Measurements from ENCODE around the gene SRSF9.
"Not testable (repeated sequence)": the region's sequence is repeated elsewhere in the genome, so short reads cannot be mapped to it uniquely, and the experiment has no call there.

SRSF9 gene

GRCh38 chr12:120490833-120491512 lies 21.4 kb upstream of the SRSF9 start:
- Mint-ChIP-seq H3K27me3 (ENCODE audit: low read depth) (no peaks in the 10 kb centered on the region), H3K9me3 (no peaks in the 10 kb centered on the region), H3K4me3 (no peak overlapping the region), H3K36me3 (ENCODE audit: low read depth) (peaks cover 2% of the 10 kb centered on the region), H3K4me1 (ENCODE audit: low read depth) (peaks cover 11% of the 10 kb centered on the region), H3K27ac (no peak overlapping the region)
- DNase-seq (ENCODE audit: low spot score), result no peak

DNA sequence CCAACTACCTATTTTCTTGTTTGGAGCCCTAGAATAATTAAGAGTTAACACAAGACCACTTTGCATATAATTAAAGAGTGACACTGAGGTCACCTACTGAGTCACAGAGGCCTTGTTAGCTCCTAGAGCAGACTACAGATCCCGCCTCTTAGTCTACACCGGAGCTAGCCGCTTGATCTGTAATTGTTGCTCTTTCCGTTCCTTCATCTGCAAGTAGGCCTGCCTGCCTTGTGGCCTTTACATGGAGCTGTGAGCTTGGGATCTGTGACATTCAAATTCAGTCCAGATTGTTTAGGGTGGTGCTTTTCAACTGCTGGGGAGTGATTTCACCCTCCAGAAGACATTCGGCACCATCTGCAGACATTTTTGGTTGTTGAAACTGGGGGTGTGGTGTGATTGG lies 20.8 kb upstream of the SRSF9 start:
- Mint-ChIP-seq H3K36me3 (ENCODE audit: low read depth) (peaks cover 2% of the 10 kb centered on the region), H3K27me3 (ENCODE audit: low read depth) (no peaks in the 10 kb centered on the region), H3K9me3 (no peaks in the 10 kb centered on the region), H3K27ac (no peak overlapping the region), H3K4me1 (ENCODE audit: low read depth) (peaks cover 9% of the 10 kb centered on the region), H3K4me3 (no peak overlapping the region)
- no peak for DNase-seq (ENCODE audit: low spot score)

DNA sequence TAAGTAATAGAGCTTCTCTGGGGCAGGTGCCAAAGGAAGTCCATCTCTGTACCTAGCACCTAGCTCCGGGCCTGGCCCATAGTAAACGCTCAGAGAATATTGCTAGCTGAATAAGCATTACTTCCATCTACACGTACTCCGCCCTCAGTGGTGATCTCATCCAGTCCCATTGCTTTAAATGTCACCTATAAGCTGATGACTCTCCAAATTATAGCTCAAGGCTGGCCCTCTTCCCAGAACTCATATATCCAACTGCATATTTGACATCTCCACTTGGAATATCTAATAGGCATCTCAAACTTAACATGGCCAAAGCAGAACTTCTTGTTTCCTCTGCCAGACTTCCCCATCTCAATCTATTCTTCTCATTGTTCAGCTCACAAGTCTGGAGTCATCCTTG lies 19.5 kb upstream of the SRSF9 start:
- no peak overlapping the region for H3K27ac Mint-ChIP-seq
- no peak overlapping the region for H3K4me3 Mint-ChIP-seq
- peaks cover 2% of the 10 kb centered on the region for H3K36me3 Mint-ChIP-seq (ENCODE audit: low read depth)

GRCh38 chr12:120488057-120488640 lies 18.6 kb upstream of the SRSF9 start:
- Mint-ChIP-seq H3K27me3 (ENCODE audit: low read depth) (no peaks in the 10 kb centered on the region), H3K36me3 (ENCODE audit: low read depth) (peaks cover 2% of the 10 kb centered on the region), H3K9me3 (no peaks in the 10 kb centered on the region), H3K4me3 (no peak overlapping the region), H3K27ac (no peak overlapping the region), H3K4me1 (ENCODE audit: low read depth) (no peaks in the 10 kb centered on the region)
- no peak for DNase-seq (ENCODE audit: low spot score)

More for the DNA sequence above, 19.5 kb upstream of the SRSF9 start:
- H3K27me3 Mint-ChIP-seq (ENCODE audit: low read depth), result no peaks in the 10 kb centered on the region
- no peak for DNase-seq (ENCODE audit: low spot score)
- H3K9me3 Mint-ChIP-seq, result no peaks in the 10 kb centered on the region
- H3K4me1 Mint-ChIP-seq (ENCODE audit: low read depth), result no peaks in the 10 kb centered on the region

DNA sequence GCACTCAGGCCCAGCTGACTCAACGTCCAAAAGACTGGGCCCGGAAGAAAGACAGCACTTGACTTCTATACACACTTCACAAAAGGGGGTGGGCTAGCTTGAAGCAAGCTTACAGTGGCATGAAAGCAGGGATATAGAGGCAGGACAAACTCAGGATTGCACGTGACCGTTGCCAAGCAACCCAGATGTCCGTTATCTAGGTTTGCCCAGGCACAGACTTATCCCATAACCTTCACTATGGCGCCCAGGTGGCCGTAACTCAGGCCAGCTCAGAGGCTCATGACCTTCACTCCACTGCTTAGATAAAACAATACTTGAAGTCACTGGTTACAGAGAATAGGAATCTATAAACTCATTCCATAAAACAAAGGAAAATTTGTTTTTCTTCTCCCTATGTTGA lies 18.0 kb upstream of the SRSF9 start:
- DNase-seq (ENCODE audit: low spot score); H3K4me1 Mint-ChIP-seq (ENCODE audit: low read depth); H3K27me3 Mint-ChIP-seq (ENCODE audit: low read depth); H3K27ac Mint-ChIP-seq; H3K4me3 Mint-ChIP-seq; H3K9me3 Mint-ChIP-seq; H3K36me3 Mint-ChIP-seq (ENCODE audit: low read depth): not testable (repeated sequence)

- Mint-ChIP-seq H3K36me3 (ENCODE audit: low read depth) (peaks cover 2% of the 10 kb centered on the region), H3K27ac (no peak overlapping the region), H3K4me1 (ENCODE audit: low read depth) (no peaks in the 10 kb centered on the region)
Measured at GRCh38 chr12:120485961-120486881, 16.7 kb upstream of the SRSF9 start.

DNA sequence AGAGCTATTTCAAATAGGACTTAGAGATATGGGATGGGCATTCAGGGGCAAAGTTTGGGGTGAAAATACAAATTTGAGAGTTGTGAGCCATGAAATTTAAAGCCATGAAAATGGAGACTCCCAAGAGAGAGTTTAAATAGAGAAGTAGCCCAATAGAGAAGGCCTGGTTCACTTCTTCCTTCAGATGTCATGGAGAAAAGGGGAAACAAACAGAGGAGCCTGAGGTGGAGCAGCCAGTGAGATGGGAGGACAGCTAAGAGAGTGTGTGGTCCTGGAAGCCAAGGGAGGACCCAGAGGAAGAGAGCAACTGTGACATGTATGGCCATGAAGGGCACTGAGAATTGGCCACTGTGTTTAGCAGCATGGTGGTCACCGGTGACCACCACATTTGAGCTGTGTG lies 14.1 kb upstream of the SRSF9 start:
- Mint-ChIP-seq H3K27me3 (ENCODE audit: low read depth) (no peaks in the 10 kb centered on the region), H3K4me3 (no peak overlapping the region), H3K9me3 (no peaks in the 10 kb centered on the region), H3K27ac (no peak overlapping the region), H3K36me3 (ENCODE audit: low read depth) (no peaks in the 10 kb centered on the region), H3K4me1 (ENCODE audit: low read depth) (peaks cover 12% of the 10 kb centered on the region)
- no peak for DNase-seq (ENCODE audit: low spot score)

More at GRCh38 chr12:120485961-120486881, 16.7 kb upstream of the SRSF9 start:
- no peak for DNase-seq (ENCODE audit: low spot score)
- no peaks in the 10 kb centered on the region for H3K9me3 Mint-ChIP-seq
- H3K27me3 Mint-ChIP-seq (ENCODE audit: low read depth), result no peaks in the 10 kb centered on the region
- H3K4me3 Mint-ChIP-seq, result no peak overlapping the region

DNA sequence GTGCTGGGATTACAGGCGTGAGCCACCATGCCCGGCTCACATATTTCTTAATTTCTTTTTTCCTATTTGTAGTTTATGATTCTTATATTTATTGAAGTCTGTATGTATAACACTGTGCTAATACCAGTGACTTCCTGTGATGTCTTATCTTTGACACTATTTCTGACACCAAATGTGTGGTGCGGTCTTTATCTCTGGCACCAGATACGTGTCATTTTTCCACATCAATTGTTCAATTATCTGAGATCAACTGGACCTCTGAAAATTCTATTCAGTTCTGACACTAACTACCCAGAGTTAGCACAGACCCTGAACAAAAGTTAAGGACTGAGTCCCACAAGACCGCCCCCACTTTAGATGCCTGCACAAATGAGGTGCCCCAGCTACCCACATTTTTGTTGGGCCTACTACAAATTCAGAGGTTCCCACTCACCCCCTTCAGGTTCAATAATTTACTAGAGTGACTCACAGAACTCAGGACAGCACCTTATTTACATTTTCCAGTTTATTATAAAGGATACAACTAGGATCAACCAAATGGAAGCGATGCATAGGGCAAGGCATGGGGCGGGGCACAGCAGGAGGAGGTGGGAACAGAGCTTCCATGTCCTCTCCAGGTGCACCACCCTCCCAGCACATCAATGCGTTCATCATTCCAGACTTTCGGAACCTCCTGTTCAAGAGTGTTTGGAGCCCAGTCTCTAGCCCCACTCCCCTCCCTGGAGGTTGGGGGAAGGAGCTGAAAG lies 11.6 kb upstream of the SRSF9 start:
- Mint-ChIP-seq H3K4me1 (ENCODE audit: low read depth) (peaks cover 12% of the 10 kb centered on the region), H3K36me3 (ENCODE audit: low read depth) (no peaks in the 10 kb centered on the region), H3K9me3 (no peaks in the 10 kb centered on the region), H3K27me3 (ENCODE audit: low read depth) (no peaks in the 10 kb centered on the region), H3K4me3 (no peak overlapping the region), H3K27ac (no peak overlapping the region)
- no peak for DNase-seq (ENCODE audit: low spot score)

DNA sequence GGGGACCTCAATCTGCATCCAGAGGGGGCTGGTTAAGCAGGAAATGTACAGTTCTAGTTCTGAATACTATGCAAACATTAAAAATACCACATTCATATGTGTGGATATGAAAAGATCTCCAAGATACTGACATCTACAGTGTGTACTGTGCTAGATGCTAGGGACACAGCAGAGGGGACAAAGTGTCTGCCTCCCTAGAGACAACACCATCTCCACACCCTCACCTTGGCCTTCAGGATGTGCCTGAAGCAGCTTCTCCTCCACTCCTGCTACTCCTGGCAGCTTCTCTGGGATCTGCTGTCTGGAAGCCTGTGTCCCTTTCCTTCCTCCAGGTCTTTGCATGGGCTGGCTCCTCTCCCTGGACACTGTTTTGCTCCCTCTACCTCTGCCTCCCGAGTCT lies 10.7 kb upstream of the SRSF9 start:
- H3K9me3 Mint-ChIP-seq, result no peaks in the 10 kb centered on the region
- DNase-seq (ENCODE audit: low spot score), result no peak
- peaks cover 12% of the 10 kb centered on the region for H3K4me1 Mint-ChIP-seq (ENCODE audit: low read depth)
- H3K27ac Mint-ChIP-seq, result no peak overlapping the region
- H3K36me3 Mint-ChIP-seq (ENCODE audit: low read depth), result no peaks in the 10 kb centered on the region
- no peak overlapping the region for H3K4me3 Mint-ChIP-seq
- H3K27me3 Mint-ChIP-seq (ENCODE audit: low read depth), result peaks cover 3% of the 10 kb centered on the region

DNA sequence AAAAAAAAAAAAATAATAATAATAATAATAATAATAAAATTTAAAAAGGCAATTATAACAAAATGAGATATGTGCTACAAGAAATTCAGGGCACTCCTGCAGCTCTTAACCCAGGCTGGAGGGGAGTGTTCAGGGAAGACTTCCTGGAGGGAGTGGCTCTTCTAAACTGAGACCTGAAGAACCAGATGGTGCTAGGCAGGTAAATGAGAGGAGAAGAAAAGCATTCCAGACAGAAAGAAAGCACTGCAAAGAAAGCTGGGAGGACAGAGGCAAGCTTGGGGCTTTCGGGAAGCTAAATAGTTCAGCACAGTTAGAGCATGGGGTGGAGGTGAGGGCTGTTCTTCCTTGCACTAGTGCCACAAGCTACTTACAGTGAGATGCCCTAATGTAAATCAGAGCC lies 9.9 kb upstream of the SRSF9 start:
- peaks cover 3% of the 10 kb centered on the region for H3K27me3 Mint-ChIP-seq (ENCODE audit: low read depth)
- H3K36me3 Mint-ChIP-seq (ENCODE audit: low read depth), result no peaks in the 10 kb centered on the region
- DNase-seq (ENCODE audit: low spot score), result no peak
- no peak overlapping the region for H3K4me3 Mint-ChIP-seq
- H3K9me3 Mint-ChIP-seq, result no peaks in the 10 kb centered on the region
- peaks cover 15% of the 10 kb centered on the region for H3K4me1 Mint-ChIP-seq (ENCODE audit: low read depth)
- no peak overlapping the region for H3K27ac Mint-ChIP-seq

GRCh38 chr12:120475643-120476042 lies 6.1 kb upstream of the SRSF9 start:
- Mint-ChIP-seq H3K9me3 (no peaks in the 10 kb centered on the region), H3K4me1 (ENCODE audit: low read depth) (peaks cover 20% of the 10 kb centered on the region), H3K27ac (no peak overlapping the region), H3K4me3 (no peak overlapping the region), H3K27me3 (ENCODE audit: low read depth) (peaks cover 3% of the 10 kb centered on the region), H3K36me3 (ENCODE audit: low read depth) (no peaks in the 10 kb centered on the region)
- DNase-seq (ENCODE audit: low spot score), result no peak

GRCh38 chr12:120474616-120474960 lies 5.0 kb upstream of the SRSF9 start:
- Mint-ChIP-seq H3K4me3 (no peak overlapping the region), H3K27ac (no peak overlapping the region), H3K4me1 (ENCODE audit: low read depth) (peaks cover 14% of the 10 kb centered on the region), H3K9me3 (no peaks in the 10 kb centered on the region), H3K27me3 (ENCODE audit: low read depth) (peaks cover 3% of the 10 kb centered on the region), H3K36me3 (ENCODE audit: low read depth) (peaks cover 2% of the 10 kb centered on the region)
- no peak for DNase-seq (ENCODE audit: low spot score)

DNA sequence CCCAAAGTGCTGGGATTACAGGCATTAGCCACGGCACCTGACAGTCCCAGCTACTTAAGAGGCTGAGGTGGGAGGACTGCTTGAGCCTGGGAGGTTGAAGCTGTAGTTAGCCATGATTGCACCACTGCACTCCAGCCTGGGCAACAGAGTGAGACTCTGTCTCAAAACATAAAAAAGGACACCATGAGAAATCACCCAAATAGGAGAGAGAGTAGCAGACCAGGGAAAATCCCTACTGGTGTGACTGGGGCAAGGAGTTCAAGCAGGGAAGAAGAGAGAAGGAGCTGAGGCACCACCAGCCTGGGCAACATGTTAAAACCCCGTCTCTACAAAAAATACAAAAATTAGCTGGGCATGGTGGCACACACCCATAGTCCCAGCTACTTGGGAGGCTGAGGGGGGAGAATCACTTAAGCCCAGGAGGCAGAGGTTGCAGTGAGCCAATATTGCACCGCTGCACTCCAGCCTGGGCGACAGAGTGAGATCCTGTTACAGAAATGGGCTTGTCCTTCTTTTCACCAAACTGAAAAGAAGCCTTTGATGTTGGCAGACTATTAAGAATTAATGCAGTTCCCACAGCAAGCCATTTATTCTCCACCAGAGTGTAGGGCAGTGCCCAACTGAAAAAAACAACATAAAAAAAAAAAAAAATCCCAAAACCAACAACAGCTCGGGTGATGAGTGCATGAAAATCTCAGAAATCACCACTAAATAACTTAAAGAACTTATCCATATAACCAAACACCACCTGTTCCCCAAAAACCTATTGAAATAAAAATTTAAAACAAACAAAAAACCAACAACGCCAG lies 4.5 kb upstream of the SRSF9 start:
- DNase-seq (ENCODE audit: low spot score), result no peak
- Mint-ChIP-seq H3K36me3 (ENCODE audit: low read depth) (peaks cover 2% of the 10 kb centered on the region), H3K27ac (no peak overlapping the region), H3K4me1 (ENCODE audit: low read depth) (peaks cover 12% of the 10 kb centered on the region), H3K27me3 (ENCODE audit: low read depth) (peaks cover 3% of the 10 kb centered on the region), H3K4me3 (no peak overlapping the region), H3K9me3 (no peaks in the 10 kb centered on the region)
